Testis (tissue), 3 donors: ENCODE measurements around the gene ATAD5. TPM values are rescaled to one million over a fixed set of nuclear protein-coding genes. Genes with fewer than 3 reads are reported as not detected.

ENCODE experiments used
- DNase-seq: peaks from one replicate; pipeline ENCODE4 v3.0.0-alpha.2; 2019
- H3K27ac ChIP-seq, 2 donors: fragments of 200-600 bp; sonication (generic); one replicate each; pipeline ENCODE4 v1.5.1; 2019
- H3K27me3 ChIP-seq: fragments of 200-600 bp; sonication (generic); one replicate; pipeline ENCODE4 v1.5.1; 2019
- H3K36me3 ChIP-seq: fragments of 200-600 bp; sonication (generic); one replicate; pipeline ENCODE4 v1.5.1; 2017; ENCODE audit warnings: low read depth; ENCODE audit errors: missing control alignments
- H3K4me1 ChIP-seq: fragments of 200-600 bp; sonication (generic); one replicate; pipeline ENCODE4 v1.5.1; 2019
- H3K4me3 ChIP-seq, 2 donors: fragments of 200-600 bp; sonication (generic); one replicate each; pipeline ENCODE4 v1.5.1; 2017 to 2019
- H3K9me3 ChIP-seq: fragments of 200-600 bp; sonication (generic); one replicate; pipeline ENCODE4 v1.5.1; 2017
- POLR2A ChIP-seq: fragments of 450-650 bp; IDR thresholded peaks from one replicate; pipeline ENCODE4 v1.6.1; 2017; ENCODE audit warnings: antibody characterized with exemption, mild to moderate bottlenecking, moderate library complexity
- WGBS, 2 donors: methylation state at CpG; one replicate each; pipeline ENCODE4 v1.1.5; 2018; 5-methylcytosine and 5-hydroxymethylcytosine counted together
- intact Hi-C: fragments of 100-400 bp; cut with DNase I; formaldehyde crosslinking; loops from one replicate; pipeline ENCODE4 v1.15.1; 2023; ENCODE audit warnings: low total_unique reads
- polyA plus RNA-seq: library from polyadenylated mRNA; stranded (reverse); fragments of 350-450 nt; fragmentation: Illumina TruSeq; extraction: RNeasy Lipid Tissue Mini Kit (QIAGEN cat#74804); gene quantifications from one replicate; pipeline ENCODE4 v1.2.3, GENCODE V29; 2014; ENCODE audit warnings: low read depth, low replicate concordance; ENCODE audit not compliant: insufficient read depth
- total RNA-seq, 2 donors: library from RNA; depleted of rRNA; stranded (reverse); fragments of >200 nt; gene quantifications; one replicate each; pipeline ENCODE4 v1.2.3, GENCODE V29; 2016
- TF ChIP-seq, protein P1 (sequence below), 3 experiments: fragments of 450-650 bp in 2 of 3; fragments of 200-600 bp in 1 of 3; sonication (generic) in 1 of 3; IDR thresholded peaks; one replicate each; pipeline ENCODE4 v1.5.1; 2016 to 2019; ENCODE audit warnings: antibody characterized with exemption in 3 of 3, mild to moderate bottlenecking in 2 of 3, moderate library complexity in 1 of 3

Gene ATAD5
- total and polyA plus RNA-seq, 3 donors from 2014 or later = 0.67 to 10.2 (median 5.5) TPM

DNA sequence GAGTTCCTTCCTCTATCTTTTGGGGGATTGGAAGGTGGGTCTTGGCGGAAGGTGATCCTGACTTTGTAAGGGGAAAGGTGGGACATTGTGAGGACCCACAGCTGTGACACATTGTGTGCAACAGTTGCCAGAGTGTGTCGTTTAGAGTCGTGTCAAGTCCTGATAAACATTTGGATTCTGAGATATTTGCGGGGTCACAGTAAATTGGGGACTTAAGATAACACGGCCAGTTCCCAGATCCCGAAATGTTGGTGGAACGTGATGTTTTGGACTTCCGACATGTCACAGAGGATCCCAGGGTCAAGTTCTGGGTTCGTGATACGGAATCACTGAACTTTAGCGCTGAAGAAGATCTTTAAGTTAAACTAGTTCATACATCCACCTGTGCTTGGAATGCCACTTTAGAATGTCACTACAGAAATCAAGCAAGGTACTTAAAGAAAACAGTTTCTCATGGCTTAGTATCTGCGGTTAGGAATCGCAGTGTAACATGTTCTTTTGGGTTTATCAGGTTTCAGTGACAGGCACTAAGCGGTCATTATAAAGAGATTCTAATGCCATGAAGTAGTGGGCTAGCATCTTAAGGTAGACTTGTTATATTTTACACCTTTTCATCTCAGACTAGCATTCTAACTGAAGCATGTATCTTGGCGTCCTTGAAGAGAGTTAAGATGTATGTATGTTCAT is 815 bp downstream of the ATAD5 start:
- WGBS, 2 donors = 2 to 3% methylated on average over 15 of the region's 15 CpGs
- intact Hi-C loops = no loop called here
- no peaks in the 10 kb centered on the region for H3K9me3 ChIP-seq
- no peaks in the 10 kb centered on the region for H3K27me3 ChIP-seq
- TF ChIP-seq POLR2A = no peak
- TF ChIP-seq, protein P1, sequence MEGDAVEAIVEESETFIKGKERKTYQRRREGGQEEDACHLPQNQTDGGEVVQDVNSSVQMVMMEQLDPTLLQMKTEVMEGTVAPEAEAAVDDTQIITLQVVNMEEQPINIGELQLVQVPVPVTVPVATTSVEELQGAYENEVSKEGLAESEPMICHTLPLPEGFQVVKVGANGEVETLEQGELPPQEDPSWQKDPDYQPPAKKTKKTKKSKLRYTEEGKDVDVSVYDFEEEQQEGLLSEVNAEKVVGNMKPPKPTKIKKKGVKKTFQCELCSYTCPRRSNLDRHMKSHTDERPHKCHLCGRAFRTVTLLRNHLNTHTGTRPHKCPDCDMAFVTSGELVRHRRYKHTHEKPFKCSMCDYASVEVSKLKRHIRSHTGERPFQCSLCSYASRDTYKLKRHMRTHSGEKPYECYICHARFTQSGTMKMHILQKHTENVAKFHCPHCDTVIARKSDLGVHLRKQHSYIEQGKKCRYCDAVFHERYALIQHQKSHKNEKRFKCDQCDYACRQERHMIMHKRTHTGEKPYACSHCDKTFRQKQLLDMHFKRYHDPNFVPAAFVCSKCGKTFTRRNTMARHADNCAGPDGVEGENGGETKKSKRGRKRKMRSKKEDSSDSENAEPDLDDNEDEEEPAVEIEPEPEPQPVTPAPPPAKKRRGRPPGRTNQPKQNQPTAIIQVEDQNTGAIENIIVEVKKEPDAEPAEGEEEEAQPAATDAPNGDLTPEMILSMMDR (IDR thresholded peaks at IDR 0.05) = no peak
- peak overlapping the region in 1 of 2 donors; percentile 50 for H3K27ac ChIP-seq
- H3K36me3 ChIP-seq = no peaks in the 10 kb centered on the region
- no peak for DNase-seq
- peak overlapping the region; percentile 76 to 84 for H3K4me3 ChIP-seq
- H3K4me1 ChIP-seq = peaks cover 10% of the 10 kb centered on the region

DNA sequence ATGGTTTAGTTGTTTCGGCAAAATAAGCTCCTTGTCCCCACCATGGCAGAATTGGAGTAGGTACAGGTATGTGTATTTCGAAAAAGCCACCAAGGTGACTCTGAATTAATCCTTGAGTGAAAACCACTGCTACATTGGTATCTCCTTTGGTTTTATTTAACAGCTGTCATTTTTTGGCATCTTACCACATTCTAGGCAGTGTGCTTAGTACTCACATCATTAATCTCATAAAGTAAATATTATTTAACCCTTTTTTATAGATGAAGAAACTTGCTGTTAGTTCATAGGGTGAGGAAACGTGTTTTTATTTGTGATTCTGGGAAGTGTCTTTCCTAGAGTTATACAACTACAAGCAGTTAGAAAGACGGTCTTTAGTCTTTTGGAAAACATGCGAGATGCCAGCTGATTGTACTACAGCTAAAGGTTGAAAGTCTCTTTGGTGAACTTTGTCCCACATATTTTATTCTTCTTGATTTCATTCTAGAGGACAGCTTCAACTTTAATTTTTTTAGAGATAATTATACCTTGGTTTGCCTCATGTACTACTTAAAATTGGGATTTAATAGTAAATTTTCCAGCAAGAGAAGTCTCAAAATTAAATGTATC is 6.5 kb downstream of the ATAD5 start:
- WGBS, 2 donors = 89 to 96% methylated on average over 5 of the region's 5 CpGs
- intact Hi-C loops = no loop called here

DNA sequence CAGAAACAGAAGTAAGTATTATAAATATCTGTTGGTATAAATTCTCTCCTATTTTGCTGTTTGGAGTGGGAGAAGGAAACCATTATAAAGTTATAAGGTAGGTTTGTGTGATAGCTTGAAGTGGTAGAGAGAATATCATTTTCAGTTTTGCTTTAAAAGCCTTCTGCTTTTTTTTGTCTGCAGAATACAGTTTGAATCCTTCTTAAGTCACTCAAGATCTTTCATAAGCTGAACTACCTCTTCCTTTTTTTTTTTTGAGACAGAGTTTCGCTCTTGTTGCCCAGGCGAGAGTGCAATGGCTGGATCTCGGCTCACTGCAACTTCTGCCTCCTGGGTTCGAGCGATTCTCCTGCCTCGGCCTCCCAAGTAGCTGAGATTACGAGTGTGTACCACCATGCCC is 9.0 kb downstream of the ATAD5 start:
- Histone ChIP-seq H3K4me3 (no peak overlapping the region), H3K27ac (no peak overlapping the region)
- WGBS, 2 donors = 91 to 98% methylated on average over 7 of the region's 7 CpGs

More for the DNA sequence above, 6.5 kb downstream of the ATAD5 start:
- no peaks in the 10 kb centered on the region for H3K9me3 ChIP-seq
- no peaks in the 10 kb centered on the region for H3K4me1 ChIP-seq
- no peak overlapping the region for H3K4me3 ChIP-seq
- TF ChIP-seq, protein P1 (IDR thresholded peaks at IDR 0.05) = no peak
- TF ChIP-seq POLR2A = no peak
- H3K36me3 ChIP-seq = no peaks in the 10 kb centered on the region
- DNase-seq = no peak
- H3K27me3 ChIP-seq = no peaks in the 10 kb centered on the region
- H3K27ac ChIP-seq = no peak overlapping the region

DNA sequence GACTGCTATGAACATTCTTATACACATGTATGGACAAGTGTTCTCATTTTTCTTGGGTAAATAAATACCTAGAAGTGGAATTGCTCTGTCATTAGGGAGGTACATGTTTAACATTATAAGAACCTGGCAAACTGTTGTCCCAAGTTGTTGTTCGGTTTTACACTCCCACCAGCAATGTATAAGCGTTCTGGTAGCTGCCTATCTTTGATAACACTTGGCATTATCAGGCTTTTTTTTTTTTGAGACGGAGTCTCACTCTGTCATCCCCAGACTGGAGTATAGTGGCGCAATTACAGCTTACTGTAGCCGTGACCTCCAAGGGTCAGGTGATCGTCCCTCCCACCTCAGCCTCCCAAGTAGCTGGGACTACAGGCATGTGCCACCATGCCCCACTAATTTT is 16.3 kb downstream of the ATAD5 start:
- WGBS, 2 donors = 85% methylated on average over 6 of the region's 6 CpGs
- Histone ChIP-seq H3K4me1 (no peaks in the 10 kb centered on the region), H3K27me3 (no peaks in the 10 kb centered on the region), H3K36me3 (no peaks in the 10 kb centered on the region), H3K27ac (no peak overlapping the region), H3K9me3 (no peaks in the 10 kb centered on the region), H3K4me3 (no peak overlapping the region)
- TF ChIP-seq, protein P1 (IDR thresholded peaks at IDR 0.05) = no peak
- no peak for TF ChIP-seq POLR2A
- intact Hi-C loops = no loop called here
- no peak for DNase-seq

More for the DNA sequence above, 9.0 kb downstream of the ATAD5 start:
- H3K4me1 ChIP-seq = no peaks in the 10 kb centered on the region
- no peaks in the 10 kb centered on the region for H3K36me3 ChIP-seq
- no peaks in the 10 kb centered on the region for H3K27me3 ChIP-seq
- intact Hi-C loops = no loop called here
- DNase-seq = no peak
- no peak for TF ChIP-seq POLR2A
- TF ChIP-seq, protein P1 (IDR thresholded peaks at IDR 0.05) = no peak
- H3K9me3 ChIP-seq = no peaks in the 10 kb centered on the region

DNA sequence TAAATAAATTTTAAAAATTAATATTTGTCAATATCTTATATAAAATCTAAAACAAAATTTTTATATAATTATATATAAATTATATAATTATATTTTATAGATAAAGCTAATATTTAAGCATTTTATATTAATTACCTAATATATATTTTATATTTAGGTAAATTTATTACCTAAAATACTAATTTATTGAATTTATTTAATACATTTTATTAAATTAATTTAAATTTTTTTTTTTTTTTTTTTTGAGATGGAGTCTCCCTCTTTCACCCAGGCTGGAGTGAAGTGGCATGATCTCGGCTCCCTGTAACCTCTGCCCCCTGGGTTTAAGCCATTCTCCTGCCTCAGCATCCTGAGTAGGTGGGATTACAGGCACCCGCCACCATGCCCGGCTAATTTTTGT is 22.4 kb downstream of the ATAD5 start:
- 95 to 97% methylated on average over 3 of the region's 3 CpGs for WGBS, 2 donors
- no peak for DNase-seq
- Histone ChIP-seq H3K27me3 (no peaks in the 10 kb centered on the region), H3K27ac (no peak overlapping the region), H3K9me3 (no peaks in the 10 kb centered on the region), H3K36me3 (no peaks in the 10 kb centered on the region), H3K4me3 (no peak overlapping the region), H3K4me1 (no peaks in the 10 kb centered on the region)
- intact Hi-C loops = no loop called here
- no peak for TF ChIP-seq POLR2A
- TF ChIP-seq, protein P1 (IDR thresholded peaks at IDR 0.05) = no peak
